OCI-LY7 (cell line): Measurements from ENCODE around the gene HSCB. TPM values are rescaled to one million over a fixed set of nuclear protein-coding genes. Genes with fewer than 3 reads are reported as not detected.

Experiments used
- BruUV-seq: library from RNA; stranded (reverse); fragments of 400-500 nt; replicated peaks from 2 replicates; lab custom pipeline; 2021; lab: Mats Ljungman, UMichigan
- CTCF ChIA-PET: fragments of 300-600 bp; sonication (Branson Sonifier 250); formaldehyde crosslinking; loops from one replicate; lab custom pipeline; 2022; ENCODE audit warnings: antibody characterized with exemption; ENCODE audit not compliant: unreplicated experiment; lab: Charles Lee
- POLR2A ChIA-PET: fragments of 300-600 bp; sonication (Branson Sonifier 250); formaldehyde crosslinking; loops from one replicate; lab custom pipeline; 2022; ENCODE audit warnings: antibody characterized with exemption; lab: Charles Lee
- DNase-seq: peaks from one replicate; pipeline ENCODE4 v3.0.0-alpha.2; 2015; ENCODE audit warnings: low spot score
- H2AFZ ChIP-seq: fragments of 200-600 bp; sonication (generic), shearing (Covaris generic); 2 replicates; pipeline ENCODE4 v1.6.1; 2014; ENCODE audit warnings: mild to moderate bottlenecking, antibody characterized with exemption, low read length, moderate library complexity
- H3K27ac ChIP-seq: fragments of 200-600 bp; sonication (generic); 2 replicates; pipeline ENCODE4 v1.5.1; 2014; ENCODE audit warnings: mixed run types, low read depth, mild to moderate bottlenecking, moderate library complexity, low read length, inconsistent platforms; ENCODE audit not compliant: poor library complexity, severe bottlenecking
- H3K36me3 ChIP-seq: fragments of 200-600 bp; sonication (generic); 2 replicates; pipeline ENCODE4 v1.6.1; 2014; ENCODE audit warnings: mild to moderate bottlenecking, antibody characterized with exemption, low read length, moderate library complexity, mixed read lengths; ENCODE audit not compliant: insufficient read depth
- H3K4me1 ChIP-seq: fragments of 200-600 bp; sonication (generic); 2 replicates; pipeline ENCODE4 v1.5.1; 2014; ENCODE audit warnings: mild to moderate bottlenecking, low read length; ENCODE audit not compliant: insufficient read depth, poor library complexity, severe bottlenecking
- H3K4me2 ChIP-seq: fragments of 200-600 bp; sonication (generic); 2 replicates; pipeline ENCODE4 v1.6.1; 2014; ENCODE audit warnings: mild to moderate bottlenecking, low read length
- H3K4me3 ChIP-seq: fragments of 200-600 bp; sonication (generic); 2 replicates; pipeline ENCODE4 v1.5.1; 2014; ENCODE audit warnings: mild to moderate bottlenecking, low read depth, low read length; ENCODE audit not compliant: poor library complexity, severe bottlenecking
- H3K79me2 ChIP-seq: fragments of 200-600 bp; sonication (generic); 2 replicates; pipeline ENCODE4 v1.6.1; 2016; ENCODE audit warnings: low read depth, mild to moderate bottlenecking, low read length, moderate library complexity, mixed read lengths; ENCODE audit not compliant: insufficient read depth
- H3K9me2 ChIP-seq: fragments of 200-600 bp; sonication (generic); 2 replicates; pipeline ENCODE4 v1.6.1; 2016; ENCODE audit warnings: mild to moderate bottlenecking, low read length, mixed read lengths; ENCODE audit not compliant: insufficient read depth
- H3K9me3 ChIP-seq: fragments of 200-600 bp; sonication (generic); 2 replicates; pipeline ENCODE4 v1.6.1; 2014; ENCODE audit warnings: mild to moderate bottlenecking, mixed run types, low read length, mixed read lengths
- H4K20me1 ChIP-seq: fragments of 200-600 bp; sonication (generic); 2 replicates; pipeline ENCODE4 v1.6.1; 2014; ENCODE audit warnings: mild to moderate bottlenecking, antibody characterized with exemption, low read length, moderate library complexity, mixed read lengths; ENCODE audit not compliant: insufficient read depth
- EZH2phosphoT487 ChIP-seq: fragments of 200-600 bp; sonication (generic); IDR thresholded peaks from 2 replicates; pipeline ENCODE4 v1.6.1; 2018; ENCODE audit warnings: low read depth, borderline replicate concordance, mild to moderate bottlenecking, mixed run types, antibody characterized with exemption, low read length, moderate library complexity, mixed read lengths
- intact Hi-C: fragments of 100-400 bp; cut with micrococcal nuclease; formaldehyde crosslinking; loops from one replicate; pipeline ENCODE4 v1.10.0; 2022; ENCODE audit not compliant: unreplicated experiment
- total RNA-seq, 2 experiments: library from RNA; depleted of rRNA in 1 of 2; stranded (reverse); fragments of >200 nt in 1 of 2; shearing (Covaris generic) in 1 of 2; gene quantifications; 2 replicates each; pipeline ENCODE4 v1.2.3, GENCODE V29; 2014 to 2022
- TF ChIP-seq, protein P1 (sequence below): fragments of 200-600 bp; sonication (generic); conservative IDR thresholded peaks from 2 replicates; pipeline ENCODE4 v1.5.1; 2014; ENCODE audit warnings: mild to moderate bottlenecking, antibody characterized with exemption, low read length, moderate library complexity, mixed read lengths

Gene HSCB
- total RNA-seq, 2 experiments from 2014 or later = 17.2 to 23.4 TPM

GRCh38 chr22:28715611-28716010 lies 26.2 kb upstream of the HSCB start:
- TF ChIP-seq, protein P1, sequence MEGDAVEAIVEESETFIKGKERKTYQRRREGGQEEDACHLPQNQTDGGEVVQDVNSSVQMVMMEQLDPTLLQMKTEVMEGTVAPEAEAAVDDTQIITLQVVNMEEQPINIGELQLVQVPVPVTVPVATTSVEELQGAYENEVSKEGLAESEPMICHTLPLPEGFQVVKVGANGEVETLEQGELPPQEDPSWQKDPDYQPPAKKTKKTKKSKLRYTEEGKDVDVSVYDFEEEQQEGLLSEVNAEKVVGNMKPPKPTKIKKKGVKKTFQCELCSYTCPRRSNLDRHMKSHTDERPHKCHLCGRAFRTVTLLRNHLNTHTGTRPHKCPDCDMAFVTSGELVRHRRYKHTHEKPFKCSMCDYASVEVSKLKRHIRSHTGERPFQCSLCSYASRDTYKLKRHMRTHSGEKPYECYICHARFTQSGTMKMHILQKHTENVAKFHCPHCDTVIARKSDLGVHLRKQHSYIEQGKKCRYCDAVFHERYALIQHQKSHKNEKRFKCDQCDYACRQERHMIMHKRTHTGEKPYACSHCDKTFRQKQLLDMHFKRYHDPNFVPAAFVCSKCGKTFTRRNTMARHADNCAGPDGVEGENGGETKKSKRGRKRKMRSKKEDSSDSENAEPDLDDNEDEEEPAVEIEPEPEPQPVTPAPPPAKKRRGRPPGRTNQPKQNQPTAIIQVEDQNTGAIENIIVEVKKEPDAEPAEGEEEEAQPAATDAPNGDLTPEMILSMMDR = no peak
- no peak for TF ChIP-seq EZH2phosphoT487
- POLR2A ChIA-PET = interaction anchor here (0.7 kb wide), 1 partner anchor 73 kb away, joined by 5 read pairs; no protein-coding TSS in a partner anchor

DNA sequence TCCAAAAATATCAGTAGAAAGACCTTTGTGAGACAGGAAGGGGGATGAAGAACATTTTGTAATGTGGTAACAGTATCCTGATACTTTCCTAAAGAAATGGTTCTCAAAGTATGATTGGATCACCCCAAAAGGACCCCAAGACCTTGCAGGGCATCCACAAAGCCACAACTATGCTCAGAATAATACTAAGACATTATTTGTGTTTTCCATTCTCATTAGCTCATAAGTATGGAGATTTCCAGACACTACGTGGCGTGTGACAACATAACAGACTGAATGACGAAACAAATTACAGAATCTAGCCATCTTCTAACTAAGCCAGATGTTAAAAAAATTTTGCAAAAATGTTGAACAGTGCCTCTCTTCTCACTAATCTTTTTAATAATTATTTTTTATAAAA lies 25.2 kb upstream of the HSCB start:
- H4K20me1 ChIP-seq = no peaks in the 10 kb centered on the region
- DNase-seq = no peak
- no peak overlapping the region for H3K4me2 ChIP-seq
- no TSS peak for BruUV-seq
- no peak overlapping the region for H3K27ac ChIP-seq
- no peak overlapping the region for H2AFZ ChIP-seq
- H3K4me1 ChIP-seq = no peaks in the 10 kb centered on the region
- H3K4me3 ChIP-seq = no peak overlapping the region
- ChIA-PET CTCF (no interaction called here), POLR2A (no interaction called here)
- peaks cover 79% of the 10 kb centered on the region for H3K36me3 ChIP-seq
- H3K79me2 ChIP-seq = no peaks in the 10 kb centered on the region
- TF ChIP-seq, protein P1 = no peak
- no peak for TF ChIP-seq EZH2phosphoT487
- H3K9me3 ChIP-seq = no peaks in the 10 kb centered on the region
- no peaks in the 10 kb centered on the region for H3K9me2 ChIP-seq
- intact Hi-C loops = no loop called here

More at GRCh38 chr22:28715611-28716010, 26.2 kb upstream of the HSCB start:
- Histone ChIP-seq H3K9me3 (no peaks in the 10 kb centered on the region), H3K4me1 (no peaks in the 10 kb centered on the region), H3K36me3 (peaks cover 79% of the 10 kb centered on the region), H3K9me2 (no peaks in the 10 kb centered on the region), H3K27ac (no peak overlapping the region), H3K4me2 (no peak overlapping the region), H2AFZ (no peak overlapping the region), H4K20me1 (no peaks in the 10 kb centered on the region), H3K4me3 (no peak overlapping the region), H3K79me2 (no peaks in the 10 kb centered on the region)
- DNase-seq = no peak
- intact Hi-C loops = no loop called here
- CTCF ChIA-PET = no interaction called here
- BruUV-seq = no TSS peak

DNA sequence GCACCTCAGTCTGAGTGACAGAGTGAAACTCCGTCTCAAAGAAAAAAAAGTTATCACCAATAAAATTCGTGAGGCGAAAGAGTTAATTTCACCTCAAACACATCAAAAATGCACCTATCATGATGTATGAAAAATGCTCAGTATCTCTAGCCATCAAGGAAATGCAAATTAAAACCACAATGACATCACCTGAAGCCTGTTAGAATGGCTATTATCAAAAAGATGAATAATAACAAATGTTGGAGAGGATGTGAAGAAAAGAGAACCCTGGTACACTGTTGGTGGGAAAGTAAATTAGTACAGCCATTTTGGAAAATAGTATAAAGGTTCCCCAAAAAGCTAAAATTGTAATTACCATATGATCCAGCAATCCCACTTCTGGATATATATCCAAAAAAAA lies 23.8 kb upstream of the HSCB start:
- Histone ChIP-seq H3K4me1 (no peaks in the 10 kb centered on the region), H3K79me2 (no peaks in the 10 kb centered on the region), H3K4me3 (no peak overlapping the region), H3K4me2 (no peak overlapping the region), H3K36me3 (peaks cover 78% of the 10 kb centered on the region), H4K20me1 (no peaks in the 10 kb centered on the region), H3K27ac (no peak overlapping the region), H3K9me2 (no peaks in the 10 kb centered on the region), H2AFZ (no peak overlapping the region), H3K9me3 (no peaks in the 10 kb centered on the region)
- DNase-seq = no peak
- POLR2A ChIA-PET = no interaction called here
- BruUV-seq = no TSS peak
- CTCF ChIA-PET = no interaction called here
- intact Hi-C loops = no loop called here
- no peak for TF ChIP-seq EZH2phosphoT487
- TF ChIP-seq, protein P1 = no peak
